Gastroesophageal sphincter (tissue), 4 donors: ENCODE data around the gene PRR23E. TPM values are rescaled to one million over a fixed set of nuclear protein-coding genes. Genes with fewer than 3 reads are reported as not detected.

Experiments
- ATAC-seq: fragments of 150-250 bp; one replicate; pipeline ENCODE4 v1.9.1; 2016; ENCODE audit warnings: mild to moderate bottlenecking, moderate library complexity
- H3K27ac ChIP-seq, 4 donors: fragments of 200-600 bp; sonication (generic) in 3 of 4; 1 replicate in 3 of 4; 2 replicates in 1 of 4; pipeline ENCODE4 v1.5.1; 2016 to 2019
- H3K27me3 ChIP-seq: fragments of 200-600 bp; sonication (generic); one replicate; pipeline ENCODE4 v1.5.1; 2019
- H3K36me3 ChIP-seq, 2 donors: fragments of 200-600 bp; sonication (generic); one replicate each; pipeline ENCODE4 v1.5.1; 2019; ENCODE audit warnings: control low read depth in 1 of 2
- H3K4me1 ChIP-seq, 3 donors: fragments of 200-600 bp; sonication (generic); 1 replicate in 2 of 3; 2 replicates in 1 of 3; pipeline ENCODE4 v1.5.1; 2016 to 2019; ENCODE audit warnings: control low read depth in 2 of 3
- H3K4me3 ChIP-seq, 2 donors: fragments of 200-600 bp; sonication (generic); one replicate each; pipeline ENCODE4 v1.5.1; 2019; ENCODE audit warnings: mild to moderate bottlenecking in 1 of 2, moderate library complexity in 1 of 2
- H3K9me3 ChIP-seq, 3 donors: fragments of 200-600 bp; sonication (generic); one replicate each; pipeline ENCODE4 v1.5.1; 2017 to 2019; ENCODE audit warnings: control low read depth in 2 of 3
- CTCF ChIP-seq, 4 experiments: fragments of 200-600 bp in 2 of 4; fragments of 450-650 bp in 2 of 4; sonication (generic) in 1 of 4; IDR thresholded peaks; one replicate each; pipeline ENCODE4 v1.5.1; 2017 to 2019; ENCODE audit warnings: antibody characterized with exemption in 4 of 4, mild to moderate bottlenecking in 2 of 4, moderate library complexity in 2 of 4
- EP300 ChIP-seq: sonication (generic); formaldehyde crosslinking; IDR thresholded peaks from one replicate; pipeline ENCODE4 v1.6.1; 2017; ENCODE audit warnings: antibody characterized with exemption, mild to moderate bottlenecking
- POLR2A ChIP-seq, 2 donors: fragments of 450-650 bp; IDR thresholded peaks; one replicate each; pipeline ENCODE4 v1.6.1; 2017; ENCODE audit warnings: antibody characterized with exemption in 2 of 2, mild to moderate bottlenecking in 2 of 2, moderate library complexity in 1 of 2
- POLR2AphosphoS5 ChIP-seq: sonication (generic); formaldehyde crosslinking; IDR thresholded peaks from one replicate; pipeline ENCODE4 v1.6.1; 2017; ENCODE audit warnings: antibody characterized with exemption
- WGBS, 2 donors: methylation state at CpG; one replicate each; pipeline ENCODE4 v1.1.5; 2018; ENCODE audit warnings: low coverage in 1 of 2; 5-methylcytosine and 5-hydroxymethylcytosine counted together
- total RNA-seq, 4 donors: library from RNA; depleted of rRNA; stranded (reverse); fragments of >200 nt; gene quantifications; one replicate each; pipeline ENCODE4 v1.1.0, GENCODE V29; 2016

Gene PRR23E
- total RNA-seq, 4 donors from 2014 or later: not detected

- no peak for TF ChIP-seq CTCF (IDR thresholded peaks at IDR 0.05)
- no peak for TF ChIP-seq POLR2AphosphoS5
- TF ChIP-seq EP300: no peak
- no peak for TF ChIP-seq POLR2A (IDR thresholded peaks at IDR 0.05)
- Histone ChIP-seq H3K36me3 (no peaks in the 10 kb centered on the region), H3K27ac (no peak overlapping the region), H3K4me3 (no peak overlapping the region), H3K4me1 (peaks cover 0 to 7% (median 0%) of the 10 kb centered on the region in 3 donors), H3K27me3 (peaks cover 53% of the 10 kb centered on the region), H3K9me3 (no peaks in the 10 kb centered on the region)
- WGBS, 2 donors: no CpG with 5 or more reads among the region's 5 CpGs
- no peak for ATAC-seq
These were observed 19.3 kb upstream of the PRR23E start for GRCh38 chr3:127173516-127174166.

- no peaks in the 10 kb centered on the region for H3K36me3 ChIP-seq
- H3K9me3 ChIP-seq: no peaks in the 10 kb centered on the region
- H3K4me3 ChIP-seq: no peak overlapping the region
- WGBS, 2 donors: no CpG with 5 or more reads among the region's 4 CpGs
- peaks cover 48% of the 10 kb centered on the region for H3K27me3 ChIP-seq
- peaks cover 0 to 7% (median 0%) of the 10 kb centered on the region in 3 donors for H3K4me1 ChIP-seq
- no peak for ATAC-seq
- no peak for TF ChIP-seq POLR2A (IDR thresholded peaks at IDR 0.05)
- no peak for TF ChIP-seq POLR2AphosphoS5
- TF ChIP-seq CTCF (IDR thresholded peaks at IDR 0.05): no peak
- TF ChIP-seq EP300: no peak
- H3K27ac ChIP-seq: no peak overlapping the region
These were observed 18.6 kb upstream of the PRR23E start for GRCh38 chr3:127174284-127174683.

GRCh38 chr3:127174715-127175140 is 18.2 kb upstream of the PRR23E start:
- TF ChIP-seq EP300: no peak
- TF ChIP-seq POLR2A (IDR thresholded peaks at IDR 0.05): no peak
- TF ChIP-seq POLR2AphosphoS5: no peak
- no peak for TF ChIP-seq CTCF (IDR thresholded peaks at IDR 0.05)
- no CpG with 5 or more reads among the region's 2 CpGs for WGBS, 2 donors

GRCh38 chr3:127175272-127175671 is 17.7 kb upstream of the PRR23E start:
- 69 to 90% methylated on average over 4 to 10 of the region's 11 CpGs for WGBS, 2 donors
- TF ChIP-seq POLR2AphosphoS5 (no peak), EP300 (no peak), POLR2A (IDR thresholded peaks at IDR 0.05) (no peak), CTCF (IDR thresholded peaks at IDR 0.05) (no peak)
- H3K4me3 ChIP-seq: no peak overlapping the region
- peaks cover 42% of the 10 kb centered on the region for H3K27me3 ChIP-seq
- H3K27ac ChIP-seq: no peak overlapping the region
- H3K9me3 ChIP-seq: no peaks in the 10 kb centered on the region
- no peak for ATAC-seq
- H3K36me3 ChIP-seq: no peaks in the 10 kb centered on the region
- peaks cover 0 to 7% (median 0%) of the 10 kb centered on the region in 3 donors for H3K4me1 ChIP-seq

More at GRCh38 chr3:127174715-127175140, 18.2 kb upstream of the PRR23E start:
- Histone ChIP-seq H3K27ac (no peak overlapping the region), H3K4me3 (no peak overlapping the region), H3K4me1 (peaks cover 0 to 7% (median 0%) of the 10 kb centered on the region in 3 donors), H3K27me3 (peaks cover 44% of the 10 kb centered on the region), H3K36me3 (no peaks in the 10 kb centered on the region), H3K9me3 (no peaks in the 10 kb centered on the region)
- ATAC-seq: no peak

- Histone ChIP-seq H3K27me3 (peaks cover 23% of the 10 kb centered on the region), H3K27ac (no peak overlapping the region), H3K4me3 (no peak overlapping the region), H3K9me3 (no peaks in the 10 kb centered on the region), H3K36me3 (no peaks in the 10 kb centered on the region), H3K4me1 (peaks cover 0 to 7% (median 0%) of the 10 kb centered on the region in 3 donors)
- ATAC-seq: no peak
- no CpG with 5 or more reads among the region's 1 CpG for WGBS, 2 donors
- TF ChIP-seq EP300 (no peak), CTCF (IDR thresholded peaks at IDR 0.05) (peak in 2 of 4 experiments; percentile 16 to 46)
These were observed 15.7 kb upstream of the PRR23E start for GRCh38 chr3:127177226-127177625.
